ENCODE measurements around the gene TNIK.

Gene TNIK

GRCh38 chr3:171218069-171218468, 242.1 kb downstream of the TNIK start:
- no peak for DNase-seq

GRCh38 chr3:171213907-171214306, 246.3 kb downstream of the TNIK start:
- DNase-seq: no peak

DNA sequence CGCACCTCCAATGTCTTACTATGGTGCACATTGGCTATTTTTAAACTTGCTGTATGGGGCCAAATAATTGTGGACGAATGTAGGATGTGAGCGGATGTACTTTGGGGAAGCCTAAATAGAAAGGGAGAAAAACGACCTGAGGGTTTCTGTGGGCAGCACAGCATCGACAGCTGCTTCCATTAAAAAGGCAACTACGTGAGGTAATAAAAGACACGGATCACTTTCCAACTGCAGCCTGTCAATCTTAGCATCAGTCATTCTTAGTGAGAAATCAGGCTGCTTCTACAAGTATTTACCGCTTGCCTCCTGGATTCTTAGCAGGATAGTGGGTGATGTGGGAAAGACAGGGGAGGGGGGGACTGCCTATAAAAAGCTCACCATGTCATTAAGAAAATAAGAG, 247.0 kb downstream of the TNIK start:
- no peak for DNase-seq

DNA sequence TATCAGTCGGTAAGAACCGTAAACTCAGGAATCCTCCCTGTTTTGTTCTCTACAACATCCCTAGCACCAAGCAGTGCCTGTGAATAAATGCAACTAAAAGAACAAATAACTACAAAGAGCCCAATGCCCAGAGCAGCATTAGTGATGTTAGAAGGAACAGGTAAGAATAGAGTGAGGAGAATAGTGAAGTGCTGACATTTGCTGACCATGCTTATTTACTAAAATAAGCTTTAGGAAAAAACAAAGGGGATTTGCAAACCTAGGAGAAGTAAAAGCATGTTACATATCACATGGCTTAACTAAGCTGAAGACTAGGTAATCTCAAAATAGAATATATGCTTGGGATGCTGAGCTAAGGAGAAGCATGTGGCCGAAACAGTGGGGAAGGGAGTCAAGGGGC, 247.6 kb downstream of the TNIK start:
- DNase-seq: no peak

GRCh38 chr3:171206283-171206682, 253.9 kb downstream of the TNIK start:
- DNase-seq: no peak

DNA sequence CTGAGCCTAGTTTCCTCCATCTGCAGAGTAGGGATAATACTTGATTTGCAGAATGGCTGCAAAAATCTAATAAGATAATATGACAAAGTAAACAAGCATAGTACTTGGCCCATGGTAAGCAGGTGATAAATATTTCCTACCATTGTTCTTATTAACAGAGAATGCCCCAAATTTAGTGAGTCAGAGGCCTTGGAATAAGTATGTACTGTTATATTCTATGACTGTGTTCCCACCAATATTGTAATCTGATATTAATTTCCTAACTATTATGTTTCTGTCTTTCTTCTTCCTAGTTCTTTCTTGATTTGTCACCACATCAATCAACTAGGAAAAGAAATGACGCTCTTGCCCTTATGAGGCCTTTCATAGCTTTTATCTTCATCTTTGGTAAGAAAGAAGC, 255.3 kb downstream of the TNIK start:
- DNase-seq: no peak

- DNase-seq: no peak
Measured at GRCh38 chr3:171201825-171202224, 258.4 kb downstream of the TNIK start.

DNA sequence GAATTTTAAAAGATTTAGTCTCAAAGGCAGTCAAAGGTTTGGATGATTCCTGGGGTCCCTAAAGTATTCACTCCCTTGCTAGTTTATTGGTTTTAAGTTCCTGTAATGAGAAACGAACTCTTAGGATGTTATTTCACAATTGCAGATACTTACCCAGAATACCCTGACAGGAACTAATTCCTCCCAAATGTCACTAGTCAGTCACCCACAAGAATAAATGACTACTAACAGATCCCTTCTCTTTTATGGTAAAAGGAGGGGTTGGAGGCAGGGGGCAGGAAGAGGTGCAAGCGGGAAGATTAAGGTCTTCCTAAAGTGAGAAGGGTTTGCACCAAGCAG, 259.5 kb downstream of the TNIK start:
- no peak for DNase-seq

DNA sequence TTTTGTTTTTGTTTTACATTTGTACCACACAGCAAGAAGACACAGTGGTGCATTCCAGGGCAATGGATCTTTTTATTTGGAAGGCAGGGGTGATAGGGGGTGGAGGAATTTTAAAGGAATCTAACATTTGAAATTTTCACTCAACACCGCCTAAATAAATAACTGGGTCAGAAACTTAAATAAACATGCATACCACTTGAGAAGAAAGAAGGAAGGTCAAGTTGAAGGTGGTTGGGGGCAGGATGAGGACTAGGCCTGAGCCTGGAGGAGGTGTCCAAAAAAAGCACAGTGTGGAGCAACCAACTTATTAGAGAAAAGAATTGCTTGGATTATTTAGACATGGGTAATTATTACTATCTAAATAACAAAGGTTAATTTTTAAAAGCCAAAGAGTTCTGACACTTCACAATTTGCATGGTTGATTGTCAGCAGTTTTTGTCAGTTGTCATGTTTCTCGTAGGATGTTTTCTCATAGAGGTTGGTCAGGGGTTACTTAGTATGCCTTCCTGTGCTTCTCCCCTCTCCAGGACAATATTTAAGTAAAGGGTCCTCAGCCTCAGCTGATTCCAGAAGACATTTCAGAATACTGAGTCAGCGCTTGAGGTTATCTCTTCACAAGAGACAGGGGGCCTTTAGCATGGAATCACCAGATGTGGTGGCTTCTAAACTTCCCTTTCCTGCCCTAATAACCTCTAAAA, 260.0 kb downstream of the TNIK start:
- no peak for DNase-seq

DNA sequence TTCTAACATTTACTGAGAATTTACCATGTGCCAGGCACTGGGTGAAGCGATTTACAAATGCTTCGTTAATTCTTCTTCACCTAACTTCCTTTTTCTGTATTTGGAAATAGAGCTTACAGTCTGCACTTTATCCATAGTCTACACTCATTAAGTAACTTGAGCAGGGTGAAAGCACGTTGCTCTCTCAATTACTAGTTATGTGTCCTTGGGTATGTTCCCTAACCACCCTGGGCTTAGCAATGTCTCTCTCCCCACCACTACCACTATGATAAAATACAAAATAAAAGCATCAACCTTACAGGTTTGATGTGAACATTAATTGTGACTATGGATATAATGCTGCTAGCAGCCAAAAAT, 260.8 kb downstream of the TNIK start:
- DNase-seq: no peak

DNA sequence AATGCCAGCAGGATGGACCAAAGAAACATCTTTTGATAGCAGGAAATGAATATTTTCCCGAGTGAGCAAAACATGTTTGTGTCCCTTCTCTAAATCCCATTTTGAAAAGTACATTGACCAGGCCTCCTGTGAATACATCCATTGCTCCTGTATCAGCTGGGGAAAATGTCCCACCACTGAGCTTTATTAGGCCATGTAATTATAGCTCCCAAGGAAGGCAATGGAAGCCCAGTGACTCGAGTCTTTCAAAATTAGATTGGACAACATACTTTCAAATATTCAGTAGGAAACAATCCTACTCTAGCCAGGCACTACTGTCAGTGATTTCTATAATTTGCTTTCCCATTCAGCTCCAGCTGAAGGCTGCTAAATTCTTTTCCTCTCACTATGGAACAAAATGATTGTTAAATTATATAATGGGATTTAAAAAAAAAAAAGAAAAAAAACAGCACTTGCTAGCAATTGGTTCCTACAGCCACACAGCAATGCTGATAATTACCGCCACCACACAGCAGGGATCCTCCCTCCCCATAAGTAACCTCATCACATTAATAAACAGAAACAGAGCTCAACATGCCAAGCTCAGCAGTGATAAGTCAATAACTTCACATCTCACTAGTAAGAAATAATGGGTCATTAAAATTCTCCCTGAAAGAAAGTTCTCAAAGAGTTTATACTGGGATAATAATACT, 261.3 kb downstream of the TNIK start:
- DNase-seq: no peak

- DNase-seq: no peak
Measured at GRCh38 chr3:171195686-171196085, 264.5 kb downstream of the TNIK start.

DNA sequence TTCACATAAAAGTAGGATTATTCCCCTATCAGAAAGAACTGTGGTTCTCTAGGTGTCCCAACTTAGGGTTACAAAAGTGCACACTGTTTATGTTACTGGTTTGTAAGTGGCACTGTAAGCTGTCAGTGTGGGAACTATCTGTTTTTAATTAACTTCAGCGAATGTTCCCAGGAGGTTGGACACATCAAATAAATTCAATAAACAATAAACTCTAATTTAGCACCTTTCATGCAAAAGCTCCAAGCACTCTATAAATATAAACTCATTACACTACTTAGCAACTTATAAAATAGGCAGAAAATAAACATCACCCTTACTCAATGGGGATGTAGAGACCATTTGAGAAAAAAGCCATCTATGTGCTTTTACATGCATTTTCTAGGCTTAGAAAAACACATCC, 265.2 kb downstream of the TNIK start:
- no peak for DNase-seq

- DNase-seq: no peak
Measured at GRCh38 chr3:171193693-171194092, 266.5 kb downstream of the TNIK start.

DNA sequence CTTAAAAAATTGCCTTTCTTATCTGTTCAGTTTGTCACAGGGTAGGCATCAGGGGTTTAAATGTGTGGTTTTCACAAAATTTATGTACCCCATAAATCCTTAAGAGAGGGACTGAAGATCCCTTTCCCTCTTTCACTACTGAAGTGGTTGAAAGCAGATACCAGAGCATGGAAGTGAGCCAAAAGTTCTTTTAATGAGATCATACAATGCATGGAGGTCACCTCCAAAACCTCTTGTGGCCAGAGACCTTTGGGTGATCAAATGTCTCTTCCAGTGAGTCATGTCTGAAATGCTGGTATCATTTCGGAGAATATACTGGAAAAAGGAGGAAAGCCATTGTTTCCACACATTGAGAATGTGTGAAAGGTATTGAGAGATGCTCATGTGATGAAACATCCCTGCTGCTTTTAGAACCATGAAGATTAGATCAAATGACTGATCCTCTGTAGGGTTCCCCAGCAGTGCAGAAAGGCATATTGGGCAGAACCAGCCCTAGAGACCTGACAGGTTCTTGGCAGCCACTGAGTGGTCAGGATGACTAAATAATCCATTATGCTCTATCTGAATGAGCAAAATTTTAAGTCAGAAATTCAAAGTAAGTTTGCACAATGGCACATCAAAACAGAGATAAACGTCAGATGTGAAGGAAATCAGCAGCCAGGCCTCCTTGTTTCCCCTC, 267.9 kb downstream of the TNIK start:
- no peak for DNase-seq

DNA sequence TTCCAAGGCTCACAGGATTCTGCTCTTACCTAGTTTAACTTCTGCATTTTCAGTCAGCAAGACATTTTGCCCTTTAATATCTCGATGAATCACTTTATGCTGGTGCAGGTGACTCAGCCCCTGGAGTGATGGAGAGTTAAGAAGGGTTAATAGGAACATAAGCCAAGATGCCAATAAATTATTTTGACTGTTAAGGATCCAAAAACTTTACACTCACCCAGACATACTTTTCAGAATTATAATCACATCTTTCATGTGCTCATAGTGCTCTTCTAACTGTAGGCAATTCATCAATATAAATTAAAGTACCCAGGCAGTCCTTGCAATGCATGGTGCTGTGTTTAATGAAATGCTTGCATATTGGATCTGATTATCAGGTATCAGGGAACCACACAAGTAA, 269.5 kb downstream of the TNIK start:
- DNase-seq: no peak

GRCh38 chr3:171189394-171190080, 270.7 kb downstream of the TNIK start:
- no peak for DNase-seq

DNA sequence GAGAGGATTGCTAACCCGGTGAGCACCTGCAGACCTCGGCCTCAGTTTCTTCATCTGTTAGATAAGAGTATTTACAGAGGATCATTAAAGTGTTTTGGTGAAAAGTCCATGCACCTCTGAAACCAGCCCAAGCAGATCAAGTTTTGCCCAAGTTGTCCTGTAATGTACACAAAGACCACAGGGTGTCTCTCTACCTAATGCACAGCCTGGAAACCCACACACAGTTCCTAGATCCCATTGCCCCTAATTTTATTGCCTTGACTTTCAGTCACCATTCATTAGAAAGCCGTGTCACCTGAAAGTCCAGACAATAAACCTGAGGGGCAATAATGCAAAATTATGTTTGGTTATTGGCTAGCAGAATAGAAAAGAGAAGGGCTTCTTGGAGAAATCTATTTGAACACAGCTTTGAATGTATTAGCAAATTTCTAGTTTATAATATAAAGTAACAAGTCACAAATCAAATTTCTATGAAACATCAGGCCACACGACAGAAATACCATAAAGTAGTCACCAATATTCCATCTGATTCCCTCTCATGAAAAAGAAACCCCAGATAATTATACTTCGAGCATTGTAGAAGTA, 272.4 kb downstream of the TNIK start:
- no peak for DNase-seq

- no peak for DNase-seq
Measured at GRCh38 chr3:171186817-171187500, 273.2 kb downstream of the TNIK start.

DNA sequence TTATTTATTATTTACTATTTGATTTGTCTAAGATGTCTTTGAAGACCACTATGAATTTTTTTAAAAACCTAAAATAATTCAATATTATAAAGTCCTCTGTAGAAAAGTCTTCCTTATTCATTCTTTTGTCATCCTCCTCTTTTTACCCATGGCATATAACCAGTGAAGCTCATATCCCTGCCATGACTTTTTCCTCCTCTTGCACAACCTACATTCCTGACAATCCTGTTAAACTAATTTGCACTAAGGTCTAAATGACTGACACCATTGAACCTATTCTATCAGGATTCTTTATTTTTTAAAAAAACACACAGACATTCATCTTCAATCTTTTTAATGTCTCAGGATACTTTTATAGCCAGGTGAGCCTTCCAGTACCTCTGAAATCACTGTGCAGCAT, 273.8 kb downstream of the TNIK start:
- no peak for DNase-seq

DNA sequence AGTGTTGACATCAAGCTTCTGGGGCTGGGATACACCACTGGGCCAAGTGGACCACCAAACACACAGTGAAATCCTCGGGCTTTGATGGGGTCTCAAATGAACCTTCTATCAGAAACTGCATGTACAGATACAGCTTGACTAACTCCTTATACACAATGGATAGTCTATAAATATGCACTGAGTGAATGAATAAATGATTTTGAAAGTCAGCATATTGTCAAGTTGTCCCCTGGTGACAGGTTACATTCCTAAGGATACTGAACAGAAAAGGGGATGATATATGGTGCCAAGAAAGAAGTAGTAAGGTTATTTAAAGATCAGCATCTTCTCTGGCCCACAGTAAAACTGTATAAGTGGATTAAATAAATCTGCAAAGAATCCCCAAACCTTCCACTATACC, 274.2 kb downstream of the TNIK start:
- DNase-seq: no peak

DNA sequence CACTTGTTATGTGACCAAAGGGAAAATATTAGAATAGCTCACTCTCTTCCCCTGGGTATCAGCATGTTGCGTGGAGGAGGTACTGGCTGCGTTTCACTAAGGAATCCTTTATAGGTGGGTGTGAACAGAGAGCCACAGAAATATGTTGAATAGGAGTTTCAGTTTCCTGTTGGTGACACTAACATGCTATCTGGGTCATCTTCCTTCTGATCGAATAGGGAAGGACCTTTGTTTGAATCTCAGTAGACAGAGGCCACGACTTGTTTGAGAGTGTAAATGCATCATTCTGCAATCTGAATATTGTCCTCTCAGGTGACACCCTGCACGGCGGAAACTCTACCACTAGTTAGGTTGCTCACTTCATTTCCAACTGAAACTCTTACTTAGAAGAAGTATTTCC, 275.8 kb downstream of the TNIK start:
- no peak for DNase-seq

DNA sequence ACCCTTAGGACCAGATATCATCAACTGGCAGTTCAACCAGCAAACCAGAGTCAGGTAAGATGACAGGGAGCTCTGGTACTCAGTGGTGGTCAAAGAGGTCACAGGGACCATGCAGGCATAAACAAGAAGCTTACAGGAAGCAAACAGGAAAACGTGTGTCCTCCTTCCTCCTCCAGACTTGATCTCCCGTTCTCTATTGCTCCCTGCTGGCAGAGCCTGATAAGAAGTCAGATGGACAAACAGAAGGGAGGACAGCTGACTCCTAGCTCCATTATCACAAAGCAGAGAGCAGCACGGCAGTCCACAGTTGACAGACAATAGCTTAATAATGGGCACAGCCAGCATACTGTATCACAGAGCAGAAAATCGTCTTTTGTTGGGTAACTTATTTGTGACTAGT, 277.2 kb downstream of the TNIK start:
- no peak for DNase-seq

All from activated effector memory CD4-positive, alpha-beta T cell treated with Interleukin-2 at 50 U/mL for 16 hours (primary cell).